ENCODE results near the gene ANKRD6. TPM values are rescaled to one million over a fixed set of nuclear protein-coding genes. Genes with fewer than 3 reads are reported as not detected.
"Not testable (repeated sequence)": the region's sequence is repeated elsewhere in the genome, so short reads cannot be mapped to it uniquely, and the experiment has no call there.

Gene ANKRD6
- total RNA-seq, 2 experiments from 2014 or later: 1.7 to 4.5 TPM

DNA sequence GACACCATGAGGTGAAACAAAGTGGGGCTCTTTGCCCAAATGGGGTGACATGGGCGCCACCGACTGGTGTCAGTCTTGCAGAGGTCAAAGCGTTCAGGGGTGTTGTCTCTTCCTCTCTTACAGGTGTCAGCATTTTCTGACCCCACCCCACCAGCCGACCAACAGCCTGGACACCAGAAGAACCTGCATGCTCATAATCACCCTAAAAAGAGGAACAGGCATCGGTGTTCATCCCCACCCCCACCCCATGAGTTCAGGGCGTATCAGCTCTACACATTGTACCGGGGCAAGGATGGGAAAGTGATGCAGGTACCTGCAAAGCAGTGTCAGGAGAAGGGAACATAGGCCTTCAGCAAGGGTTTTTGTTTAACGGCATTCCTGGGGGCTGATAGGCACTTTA lies 190.8 kb downstream of the ANKRD6 start:
- DNase-seq (peak; percentile 28), ATAC-seq (no peak)
- no peaks in the 10 kb centered on the region for H3K4me1 Mint-ChIP-seq
- H3K4me3 Mint-ChIP-seq: no peak overlapping the region
- no peak overlapping the region for H3K27ac Mint-ChIP-seq
- no peaks in the 10 kb centered on the region for H3K9me3 Mint-ChIP-seq (ENCODE audit: low read depth)
- H3K27me3 Mint-ChIP-seq: no peaks in the 10 kb centered on the region
- CTCF ChIA-PET: interaction anchor here (1.2 kb wide), 1 partner anchor 10 kb away, joined by 3 read pairs; no protein-coding TSS in a partner anchor
- H3K36me3 Mint-ChIP-seq: no peaks in the 10 kb centered on the region

DNA sequence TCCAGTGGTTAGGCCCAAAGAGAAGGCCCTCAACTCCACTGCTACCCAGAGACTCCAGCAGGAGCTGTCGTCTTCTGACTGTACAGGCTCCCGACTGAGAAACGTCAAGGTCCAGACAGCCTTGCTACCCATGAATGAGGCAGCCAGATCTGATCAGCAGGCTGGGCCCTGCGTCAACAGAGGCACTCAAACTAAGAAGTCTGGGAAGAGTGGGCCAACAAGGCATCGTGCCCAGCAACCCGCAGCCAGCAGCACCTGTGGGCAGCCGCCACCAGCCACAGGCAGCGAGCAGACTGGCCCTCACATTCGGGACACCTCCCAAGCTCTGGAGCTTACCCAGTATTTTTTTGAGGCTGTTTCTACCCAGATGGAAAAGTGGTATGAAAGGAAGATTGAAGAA lies 197.5 kb downstream of the ANKRD6 start:
- H3K27me3 Mint-ChIP-seq: no peaks in the 10 kb centered on the region
- H3K27ac Mint-ChIP-seq: no peak overlapping the region
- no peak overlapping the region for H3K4me3 Mint-ChIP-seq
- ATAC-seq: no peak
- H3K9me3 Mint-ChIP-seq (ENCODE audit: low read depth): no peaks in the 10 kb centered on the region
- CTCF ChIA-PET: no interaction called here
- H3K36me3 Mint-ChIP-seq: peaks cover 6% of the 10 kb centered on the region
- no peak for DNase-seq
- no peaks in the 10 kb centered on the region for H3K4me1 Mint-ChIP-seq

DNA sequence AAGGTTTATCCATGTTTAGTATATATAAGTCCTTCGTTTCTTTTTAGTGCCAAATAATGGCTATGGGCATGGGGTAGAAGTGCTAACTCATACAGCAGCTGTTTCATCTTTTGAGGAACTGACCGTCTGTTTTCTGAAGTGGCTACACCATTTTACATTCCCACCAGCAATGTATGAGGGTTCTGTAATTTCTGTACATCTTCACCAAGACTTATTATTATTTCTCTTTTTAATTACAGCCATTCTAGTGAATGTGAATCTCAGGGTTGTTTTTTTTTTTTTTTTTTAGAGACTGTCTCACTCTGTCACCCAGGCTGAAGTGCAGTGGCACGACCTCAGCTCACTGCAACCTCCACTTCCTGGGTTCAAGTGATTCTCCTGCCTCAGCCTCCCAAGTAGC lies 203.5 kb downstream of the ANKRD6 start:
- ATAC-seq; H3K27me3 Mint-ChIP-seq; H3K27ac Mint-ChIP-seq; H3K4me3 Mint-ChIP-seq; DNase-seq; H3K9me3 Mint-ChIP-seq (ENCODE audit: low read depth): not testable (repeated sequence)
- CTCF ChIA-PET: interaction anchor here (1.0 kb wide), 1 partner anchor 204 kb away, joined by 3 read pairs; no protein-coding TSS in a partner anchor
- Mint-ChIP-seq H3K36me3 (peaks cover 31% of the 10 kb centered on the region), H3K4me1 (peaks cover 32% of the 10 kb centered on the region)

DNA sequence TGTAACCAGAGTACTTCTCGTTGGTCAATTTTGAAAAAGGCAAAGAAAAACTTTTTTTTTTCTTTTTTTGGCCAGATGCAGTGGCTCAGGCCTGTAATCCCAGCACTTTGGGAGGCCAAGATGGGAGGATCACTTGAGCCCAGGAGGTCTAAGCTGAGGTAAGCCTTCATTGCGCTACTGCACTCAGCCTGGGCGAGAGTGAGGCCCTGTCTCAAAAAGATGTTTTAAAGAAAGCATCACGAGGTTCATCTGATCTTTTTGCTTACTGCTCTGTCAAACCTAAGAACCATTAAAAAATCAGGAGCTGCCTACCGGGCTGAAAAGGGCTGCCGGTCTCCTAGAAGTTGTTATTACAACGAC lies 205.0 kb downstream of the ANKRD6 start:
- Mint-ChIP-seq H3K4me3 (peak overlapping the region; percentile 87), H3K9me3 (ENCODE audit: low read depth) (no peaks in the 10 kb centered on the region), H3K27me3 (no peaks in the 10 kb centered on the region), H3K36me3 (peaks cover 41% of the 10 kb centered on the region), H3K27ac (peak overlapping the region; percentile 98), H3K4me1 (peaks cover 32% of the 10 kb centered on the region)
- DNase-seq: no peak
- peak; percentile 0 for ATAC-seq
- CTCF ChIA-PET: interaction anchor here (0.8 to 2.6 kb wide), 8 partner anchors 11 to 270 kb away, joined by 3 to 15 read pairs (median 6); partner anchors contain the start of gene ANKRD6

DNA sequence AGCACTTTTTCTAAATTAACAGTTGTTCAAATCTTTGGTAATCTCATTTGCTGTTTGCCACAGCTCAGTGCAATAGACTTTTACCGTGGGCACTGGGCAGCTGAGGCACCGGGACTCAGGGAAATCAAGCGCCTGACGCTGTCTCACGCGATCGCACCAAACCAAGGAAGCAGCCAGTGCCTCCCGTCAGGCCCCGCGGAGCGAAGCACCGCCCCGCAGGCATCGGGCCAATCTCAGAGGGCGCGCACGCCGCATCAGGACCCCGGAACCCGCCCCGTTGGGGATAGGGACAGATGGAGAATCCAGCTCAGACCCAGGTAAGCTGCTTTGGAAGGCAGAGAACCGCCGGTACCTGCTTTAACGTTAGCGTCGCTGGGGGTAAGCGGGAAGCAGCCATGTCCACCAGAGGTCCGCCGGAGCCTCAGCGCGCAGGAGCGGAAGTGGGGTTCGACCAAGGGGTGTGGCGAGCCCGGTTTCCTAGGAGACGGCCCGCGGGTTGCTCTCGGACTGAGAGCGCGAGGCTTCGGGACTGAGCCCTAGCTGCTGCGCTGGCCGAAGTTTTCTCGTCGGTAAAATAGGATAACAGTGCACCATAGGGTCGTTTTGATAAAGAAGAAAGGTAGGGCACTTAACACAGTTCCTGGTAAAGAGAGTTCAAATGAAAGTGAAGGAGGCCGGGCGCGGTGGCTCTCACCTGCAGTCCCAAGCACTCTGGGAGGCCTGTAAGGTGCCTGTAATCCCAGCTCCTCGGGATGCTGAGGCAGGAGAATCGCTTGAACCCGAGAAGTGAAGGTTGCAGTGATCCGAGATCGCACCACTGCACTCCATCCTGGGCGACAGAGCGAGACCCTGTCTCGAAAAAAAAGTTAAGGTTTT lies 205.6 kb downstream of the ANKRD6 start, which contains the start of gene LYRM2:
Gene LYRM2, minus strand, starts transcription at position 428 of the 876 bp plus-strand sequence. Its CDS starts 31 bp downstream, at position 397.
- no peaks in the 10 kb centered on the region for H3K9me3 Mint-ChIP-seq (ENCODE audit: low read depth)
- peaks cover 32% of the 10 kb centered on the region for H3K4me1 Mint-ChIP-seq
- ATAC-seq: peak; percentile 98
- peak; percentile 95 for DNase-seq
- H3K27ac Mint-ChIP-seq: peak within 1 kb of the TSS; percentile 98
- H3K27me3 Mint-ChIP-seq: no peaks in the 10 kb centered on the region
- H3K4me3 Mint-ChIP-seq: peak within 1 kb of the TSS; percentile 87
- peaks cover 46% of the 10 kb centered on the region for H3K36me3 Mint-ChIP-seq
- CTCF ChIA-PET: interaction anchor here (0.8 to 2.6 kb wide), 9 partner anchors 11 to 271 kb away, joined by 3 to 15 read pairs (median 5); partner anchors contain the start of gene ANKRD6

DNA sequence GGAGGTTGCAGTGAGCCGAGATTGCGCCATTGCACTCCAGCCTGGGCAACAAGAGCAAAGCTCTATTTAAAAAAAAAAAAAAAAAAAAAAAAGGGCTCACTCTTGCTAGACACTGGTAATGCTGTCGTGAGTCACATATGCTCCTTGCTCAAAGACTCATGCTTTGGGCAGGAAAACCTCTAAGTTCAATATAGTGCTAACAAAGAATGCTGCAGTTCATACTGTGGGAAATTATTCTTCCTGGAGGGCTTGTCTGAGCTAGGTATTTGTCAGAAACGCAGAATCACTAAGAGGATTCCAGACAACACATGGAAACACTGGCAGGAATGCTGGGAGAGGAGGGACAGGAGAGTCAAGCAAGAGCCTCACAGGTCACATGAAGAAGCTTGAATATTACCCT lies 207.9 kb downstream of the ANKRD6 start:
- no peak for DNase-seq
- CTCF ChIA-PET: interaction anchor here (0.6 kb wide), 1 partner anchor 249 kb away, joined by 3 read pairs; no protein-coding TSS in a partner anchor
- Mint-ChIP-seq H3K9me3 (ENCODE audit: low read depth) (no peaks in the 10 kb centered on the region), H3K4me1 (peaks cover 29% of the 10 kb centered on the region), H3K27ac (no peak overlapping the region), H3K36me3 (peaks cover 53% of the 10 kb centered on the region), H3K4me3 (no peak overlapping the region), H3K27me3 (no peaks in the 10 kb centered on the region)
- no peak for ATAC-seq

DNA sequence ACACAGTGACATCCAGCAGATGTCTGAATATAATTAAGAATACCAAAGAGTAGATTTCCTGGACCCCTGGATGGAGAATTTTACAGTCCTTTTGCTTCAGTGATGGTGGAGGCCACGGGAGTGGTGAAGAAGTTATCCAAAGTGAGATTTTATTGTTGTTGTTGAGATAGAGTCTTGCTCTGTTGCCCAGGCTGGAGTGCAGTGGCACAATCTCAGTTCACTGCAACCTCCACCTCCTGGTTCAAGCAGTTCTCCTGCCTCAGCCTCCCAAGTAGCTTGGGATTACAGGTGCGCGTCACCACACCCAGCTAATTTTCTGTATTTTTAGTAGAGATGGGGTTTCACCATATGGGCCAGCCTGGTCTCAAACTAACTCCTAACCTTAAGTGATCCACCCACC lies 208.6 kb downstream of the ANKRD6 start:
- DNase-seq; ATAC-seq; H3K27ac Mint-ChIP-seq; H3K27me3 Mint-ChIP-seq; H3K9me3 Mint-ChIP-seq (ENCODE audit: low read depth); CTCF ChIA-PET; H3K4me3 Mint-ChIP-seq: not testable (repeated sequence)
- Mint-ChIP-seq H3K4me1 (peaks cover 24% of the 10 kb centered on the region), H3K36me3 (peaks cover 49% of the 10 kb centered on the region)

DNA sequence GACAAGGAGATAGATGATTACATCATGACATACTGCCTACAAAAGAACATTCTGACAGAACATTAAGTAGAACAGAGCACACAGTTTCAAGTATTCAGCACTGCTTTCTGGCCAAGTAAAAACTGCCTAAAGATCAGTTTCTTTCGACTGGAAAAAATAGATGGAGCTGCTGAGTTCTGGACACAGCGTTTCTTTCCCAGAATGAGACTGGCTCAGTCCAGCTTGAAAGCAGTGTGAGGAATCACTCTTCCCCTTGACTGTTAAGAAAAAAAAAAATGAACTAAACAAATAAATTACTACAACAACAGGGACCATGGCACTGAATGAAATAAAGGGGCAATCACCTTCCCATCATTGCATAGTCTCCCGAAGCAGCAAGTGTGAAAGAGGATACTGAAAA lies 210.0 kb downstream of the ANKRD6 start:
- ATAC-seq (no peak), DNase-seq (no peak)
- H3K36me3 Mint-ChIP-seq: peaks cover 53% of the 10 kb centered on the region
- CTCF ChIA-PET: interaction anchor here (0.9 kb wide), 1 partner anchor 239 kb away, joined by 3 read pairs; no protein-coding TSS in a partner anchor
- no peaks in the 10 kb centered on the region for H3K27me3 Mint-ChIP-seq
- H3K27ac Mint-ChIP-seq: no peak overlapping the region
- H3K9me3 Mint-ChIP-seq (ENCODE audit: low read depth): no peaks in the 10 kb centered on the region
- peaks cover 12% of the 10 kb centered on the region for H3K4me1 Mint-ChIP-seq
- H3K4me3 Mint-ChIP-seq: no peak overlapping the region

DNA sequence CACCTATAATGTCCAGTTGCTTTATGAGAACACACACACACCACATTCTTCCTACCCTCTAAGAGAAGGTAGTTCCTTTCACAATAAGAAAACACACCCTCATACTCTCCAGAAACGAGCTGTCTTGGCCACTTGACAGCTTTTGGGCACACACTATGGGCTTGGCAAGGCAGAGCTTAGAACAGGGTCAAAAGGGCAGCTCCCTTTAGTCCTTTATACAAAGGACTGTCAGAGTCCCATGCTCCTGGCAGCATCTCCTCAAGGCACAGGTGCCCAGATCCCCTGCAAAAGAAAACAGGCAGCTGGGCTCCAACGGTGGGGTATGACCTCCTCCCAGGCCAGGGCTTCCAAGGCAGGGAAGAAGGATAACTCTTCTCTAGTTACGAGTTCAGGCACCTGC lies 210.5 kb downstream of the ANKRD6 start:
- Mint-ChIP-seq H3K4me1 (peaks cover 11% of the 10 kb centered on the region), H3K9me3 (ENCODE audit: low read depth) (no peaks in the 10 kb centered on the region), H3K4me3 (no peak overlapping the region), H3K27ac (no peak overlapping the region), H3K27me3 (no peaks in the 10 kb centered on the region), H3K36me3 (peaks cover 54% of the 10 kb centered on the region)
- ATAC-seq: no peak
- no peak for DNase-seq
- CTCF ChIA-PET: no interaction called here

DNA sequence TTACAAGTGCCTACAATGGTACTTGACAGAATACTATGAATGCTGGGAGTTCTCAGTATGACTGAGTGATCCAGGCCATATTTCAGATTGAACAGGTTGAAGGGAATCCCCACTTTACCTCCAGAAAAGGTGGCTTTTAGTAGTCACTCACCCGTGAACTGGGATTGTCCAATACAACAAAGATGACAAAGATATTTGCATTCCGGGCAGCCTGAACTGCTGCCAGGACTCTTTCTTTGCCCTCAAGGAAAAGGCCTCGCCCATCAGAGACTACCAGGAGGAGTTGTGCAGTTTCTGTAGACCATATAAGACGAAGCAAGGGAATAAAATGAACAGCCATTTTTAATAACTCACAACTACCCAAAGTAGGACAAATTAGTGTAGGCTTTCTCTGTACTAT lies 211.9 kb downstream of the ANKRD6 start:
- CTCF ChIA-PET: no interaction called here
- Mint-ChIP-seq H3K27me3 (no peaks in the 10 kb centered on the region), H3K27ac (no peak overlapping the region), H3K9me3 (ENCODE audit: low read depth) (no peaks in the 10 kb centered on the region), H3K36me3 (peaks cover 54% of the 10 kb centered on the region), H3K4me1 (no peaks in the 10 kb centered on the region), H3K4me3 (no peak overlapping the region)
- no peak for ATAC-seq
- no peak for DNase-seq

DNA sequence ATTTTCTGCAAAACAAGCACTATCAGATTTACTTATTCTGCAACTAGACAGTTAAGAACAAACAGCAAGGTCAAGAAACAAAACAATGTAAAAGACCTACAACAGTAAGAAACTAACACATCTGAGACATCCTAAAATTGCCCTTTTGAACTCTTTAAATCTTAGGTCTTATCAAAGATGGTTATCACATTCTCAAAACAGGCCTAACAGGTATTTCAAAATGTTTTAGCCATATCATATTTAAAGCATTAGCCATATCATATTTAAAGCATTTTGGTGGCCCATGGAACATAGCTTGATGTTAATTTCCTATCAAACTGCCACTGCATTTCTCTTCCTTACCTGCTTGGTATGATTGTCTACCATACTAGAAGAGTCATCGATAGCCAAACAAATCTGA lies 216.7 kb downstream of the ANKRD6 start:
- CTCF ChIA-PET: interaction anchor here (2.9 kb wide), 1 partner anchor 11 kb away, joined by 8 read pairs; the partner anchor contains the start of gene LYRM2
- peaks cover 48% of the 10 kb centered on the region for H3K36me3 Mint-ChIP-seq
- H3K27ac Mint-ChIP-seq: no peak overlapping the region

DNA sequence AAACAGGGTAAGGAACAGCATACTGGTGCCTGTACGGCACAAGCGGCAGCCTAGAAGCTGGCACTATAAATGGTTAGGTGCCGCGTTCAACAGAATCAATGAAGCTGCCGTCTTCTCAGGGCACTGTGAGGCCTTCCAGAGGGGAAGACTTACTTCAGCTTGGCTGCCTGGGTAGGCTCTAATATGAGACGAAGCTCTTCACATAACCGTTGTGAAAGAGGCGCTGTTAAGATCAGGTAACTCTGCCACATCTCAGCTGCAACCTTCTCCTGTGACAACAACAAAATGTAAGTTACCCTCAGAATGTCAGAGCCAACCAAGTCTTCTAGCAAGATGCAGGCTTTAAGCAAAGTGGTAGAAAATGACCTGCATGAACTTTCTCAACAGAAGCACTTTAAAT lies 217.6 kb downstream of the ANKRD6 start:
- Mint-ChIP-seq H3K36me3 (peaks cover 45% of the 10 kb centered on the region), H3K4me3 (no peak overlapping the region), H3K4me1 (no peaks in the 10 kb centered on the region), H3K27ac (no peak overlapping the region), H3K9me3 (ENCODE audit: low read depth) (no peaks in the 10 kb centered on the region), H3K27me3 (no peaks in the 10 kb centered on the region)
- CTCF ChIA-PET: interaction anchor here (2.9 kb wide), 1 partner anchor 12 kb away, joined by 8 read pairs; the partner anchor contains the start of gene LYRM2
- DNase-seq (no peak), ATAC-seq (no peak)

More for the DNA sequence above, 216.7 kb downstream of the ANKRD6 start:
- Mint-ChIP-seq H3K9me3 (ENCODE audit: low read depth) (no peaks in the 10 kb centered on the region), H3K4me3 (no peak overlapping the region), H3K27me3 (no peaks in the 10 kb centered on the region), H3K4me1 (no peaks in the 10 kb centered on the region)
- ATAC-seq (no peak), DNase-seq (no peak)

DNA sequence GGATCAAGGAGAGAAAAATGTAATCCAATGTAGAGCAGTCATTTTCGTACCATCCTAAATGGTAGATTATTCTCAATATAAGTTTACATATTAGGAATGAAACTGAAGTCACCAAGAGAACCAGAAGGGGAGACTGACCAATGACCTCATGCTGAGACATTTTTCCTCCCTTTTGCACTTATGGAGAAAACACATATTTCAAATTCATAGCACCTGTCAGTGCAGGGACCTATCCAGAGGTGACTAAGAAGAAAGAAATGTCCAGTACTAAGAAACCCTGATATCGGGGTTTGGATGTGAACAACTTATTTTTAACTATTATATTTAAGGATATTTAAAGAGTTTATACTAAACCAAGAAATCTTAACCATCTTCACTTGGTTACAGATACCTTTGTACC lies 222.2 kb downstream of the ANKRD6 start:
- H3K27ac Mint-ChIP-seq: no peak overlapping the region
- CTCF ChIA-PET: interaction anchor here (1.0 kb wide), 1 partner anchor 283 kb away, joined by 3 read pairs; no protein-coding TSS in a partner anchor
- H3K36me3 Mint-ChIP-seq: peaks cover 35% of the 10 kb centered on the region

More for the DNA sequence above, 222.2 kb downstream of the ANKRD6 start:
- Mint-ChIP-seq H3K9me3 (ENCODE audit: low read depth) (no peaks in the 10 kb centered on the region), H3K4me3 (no peak overlapping the region), H3K27me3 (no peaks in the 10 kb centered on the region), H3K4me1 (no peaks in the 10 kb centered on the region)
- ATAC-seq (no peak), DNase-seq (no peak)
